Immature natural killer cell (primary cell): ENCODE data around the gene YES1. TPM values are rescaled to one million over a fixed set of nuclear protein-coding genes. Genes with fewer than 3 reads are reported as not detected.
"Not testable (repeated sequence)": the region's sequence is repeated elsewhere in the genome, so short reads cannot be mapped to it uniquely, and the experiment has no call there.

Source experiments
- DNase-seq, 3 donors: peaks; one replicate each; pipeline ENCODE4 v3.0.0; 2022; ENCODE audit warnings: mixed read lengths in 1 of 3
- H3K27ac Mint-ChIP-seq, 6 donors: one replicate each; pipeline ENCODE4 v1.8.0; 2020; ENCODE audit warnings: mixed read lengths in 6 of 6, mild to moderate bottlenecking in 5 of 6, inconsistent platforms in 4 of 6, moderate library complexity in 3 of 6
- H3K27me3 Mint-ChIP-seq, 3 donors: one replicate each; pipeline ENCODE4 v1.8.0; 2020 to 2021; ENCODE audit warnings: low read depth in 3 of 3, mild to moderate bottlenecking in 3 of 3, mixed read lengths in 3 of 3, moderate library complexity in 3 of 3, inconsistent platforms in 1 of 3
- H3K36me3 Mint-ChIP-seq, 3 donors: one replicate each; pipeline ENCODE4 v1.8.0; 2020; ENCODE audit warnings: mixed read lengths in 3 of 3, inconsistent platforms in 2 of 3, mild to moderate bottlenecking in 2 of 3
- H3K4me1 Mint-ChIP-seq, 2 donors: one replicate each; pipeline ENCODE4 v1.8.0; 2020; ENCODE audit warnings: inconsistent platforms in 2 of 2, mild to moderate bottlenecking in 2 of 2, mixed read lengths in 2 of 2, moderate library complexity in 1 of 2
- H3K4me3 Mint-ChIP-seq, 5 donors: one replicate each; pipeline ENCODE4 v1.8.0; 2020; ENCODE audit warnings: mild to moderate bottlenecking in 5 of 5, mixed read lengths in 5 of 5, inconsistent platforms in 3 of 5, moderate library complexity in 3 of 5
- H3K9me3 Mint-ChIP-seq, 6 donors: one replicate each; pipeline ENCODE4 v1.8.0; 2020; ENCODE audit warnings: mild to moderate bottlenecking in 6 of 6, mixed read lengths in 6 of 6, inconsistent platforms in 4 of 6, moderate library complexity in 3 of 6
- polyA plus RNA-seq, 3 donors: library from polyadenylated mRNA; unstranded; fragments of 300-500 nt; fragmentation: Illumina TruSeq; gene quantifications; one replicate each; pipeline ENCODE4 v1.2.3, GENCODE V29; 2021

Gene YES1
- polyA plus RNA-seq, 3 donors from 2014 or later, result 2.0 to 11.6 (median 7.0) TPM

DNA sequence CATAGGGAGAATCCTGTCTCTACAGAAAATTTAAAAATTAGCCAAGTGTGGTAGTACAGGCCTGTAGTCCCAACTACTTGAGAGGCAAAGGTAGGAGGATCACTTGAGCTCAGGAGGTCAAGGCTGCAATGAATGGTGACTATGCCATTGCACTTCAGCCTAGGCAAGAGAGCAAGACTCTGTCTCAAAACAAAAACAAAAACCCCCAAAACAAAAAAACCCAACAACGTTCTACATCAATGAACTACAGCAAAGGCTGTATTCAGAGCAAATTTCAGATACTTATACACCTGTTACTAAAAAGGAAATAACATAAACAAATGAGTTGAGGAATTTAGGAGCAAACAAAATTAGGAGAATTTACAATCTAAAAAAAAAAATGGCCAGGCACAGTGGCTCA is 22.6 kb downstream of the YES1 start:
- no peak for DNase-seq
- Mint-ChIP-seq H3K4me1 (peaks cover 70 to 83% of the 10 kb centered on the region in 2 donors), H3K4me3 (peak overlapping the region in 2 of 5 donors; percentile 6 to 26), H3K27ac (peak overlapping the region in 3 of 6 donors; percentile 24 to 53 (median 49)), H3K36me3 (no peaks in the 10 kb centered on the region), H3K9me3 (no peaks in the 10 kb centered on the region), H3K27me3 (peaks cover 0 to 4% (median 0%) of the 10 kb centered on the region in 3 donors)

GRCh38 chr18:785242-785641 is 26.8 kb downstream of the YES1 start:
- DNase-seq, result no peak
- Mint-ChIP-seq H3K36me3 (no peaks in the 10 kb centered on the region), H3K4me1 (peaks cover 72 to 85% of the 10 kb centered on the region in 2 donors), H3K9me3 (no peaks in the 10 kb centered on the region), H3K4me3 (peak overlapping the region in 3 of 5 donors; percentile 7 to 26 (median 11)), H3K27me3 (peaks cover 0 to 4% (median 0%) of the 10 kb centered on the region in 3 donors), H3K27ac (peak overlapping the region in 5 of 6 donors; percentile 9 to 62 (median 51))

GRCh38 chr18:784470-785172 is 27.4 kb downstream of the YES1 start:
- Mint-ChIP-seq H3K27me3 (peaks cover 0 to 4% (median 0%) of the 10 kb centered on the region in 3 donors), H3K4me1 (peaks cover 75 to 88% of the 10 kb centered on the region in 2 donors), H3K9me3 (no peaks in the 10 kb centered on the region), H3K4me3 (peak overlapping the region in 3 of 5 donors; percentile 7 to 33 (median 17)), H3K27ac (peak overlapping the region in 4 of 6 donors; percentile 13 to 62 (median 37)), H3K36me3 (no peaks in the 10 kb centered on the region)
- DNase-seq, result no peak

- Mint-ChIP-seq H3K4me1 (peaks cover 85 to 96% of the 10 kb centered on the region in 2 donors), H3K27ac (peak overlapping the region in 5 of 6 donors; percentile 7 to 76 (median 37))
Observed at GRCh38 chr18:778194-778927, 33.7 kb downstream of the YES1 start.

DNA sequence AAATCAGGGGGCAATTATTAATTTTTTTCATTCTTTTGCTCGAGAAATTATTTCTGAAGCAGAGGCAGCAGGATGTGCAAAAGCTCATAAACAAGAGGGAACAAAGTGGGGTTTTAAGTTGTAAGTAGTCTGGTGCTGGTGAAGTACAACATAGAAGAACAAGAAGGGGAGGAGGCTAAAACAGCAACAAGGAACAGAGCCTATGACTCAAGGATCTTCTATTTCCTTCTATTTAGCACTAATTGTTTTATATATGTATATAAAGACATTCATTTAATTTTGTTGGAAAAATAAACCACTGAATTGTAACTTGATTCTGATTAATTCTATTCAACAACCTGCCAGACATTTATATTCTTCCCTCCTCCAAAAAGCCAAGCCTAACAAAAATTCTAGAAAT is 35.0 kb downstream of the YES1 start:
- peaks cover 0 to 7% (median 3%) of the 10 kb centered on the region in 3 donors for H3K36me3 Mint-ChIP-seq
- no peak for DNase-seq
- peaks cover 90 to 96% of the 10 kb centered on the region in 2 donors for H3K4me1 Mint-ChIP-seq
- H3K27ac Mint-ChIP-seq, result peak overlapping the region in 5 of 6 donors; percentile 2 to 51 (median 12)
- H3K9me3 Mint-ChIP-seq, result no peaks in the 10 kb centered on the region
- peaks cover 0 to 5% (median 5%) of the 10 kb centered on the region in 3 donors for H3K27me3 Mint-ChIP-seq
- H3K4me3 Mint-ChIP-seq, result no peak overlapping the region

More at GRCh38 chr18:778194-778927, 33.7 kb downstream of the YES1 start:
- Mint-ChIP-seq H3K36me3 (peaks cover 0 to 7% (median 3%) of the 10 kb centered on the region in 3 donors), H3K27me3 (peaks cover 0 to 5% (median 3%) of the 10 kb centered on the region in 3 donors), H3K4me3 (peak overlapping the region in 1 of 5 donors; percentile 28), H3K9me3 (no peaks in the 10 kb centered on the region)
- no peak for DNase-seq

GRCh38 chr18:776044-776443 is 36.0 kb downstream of the YES1 start:
- not testable (repeated sequence) for DNase-seq, H3K36me3 Mint-ChIP-seq, H3K9me3 Mint-ChIP-seq, H3K4me3 Mint-ChIP-seq
- Mint-ChIP-seq H3K4me1 (peaks cover 88 to 93% of the 10 kb centered on the region in 2 donors), H3K27me3 (peaks cover 0 to 11% (median 5%) of the 10 kb centered on the region in 3 donors), H3K27ac (peak overlapping the region in 3 of 6 donors; percentile 12 to 55 (median 38))

DNA sequence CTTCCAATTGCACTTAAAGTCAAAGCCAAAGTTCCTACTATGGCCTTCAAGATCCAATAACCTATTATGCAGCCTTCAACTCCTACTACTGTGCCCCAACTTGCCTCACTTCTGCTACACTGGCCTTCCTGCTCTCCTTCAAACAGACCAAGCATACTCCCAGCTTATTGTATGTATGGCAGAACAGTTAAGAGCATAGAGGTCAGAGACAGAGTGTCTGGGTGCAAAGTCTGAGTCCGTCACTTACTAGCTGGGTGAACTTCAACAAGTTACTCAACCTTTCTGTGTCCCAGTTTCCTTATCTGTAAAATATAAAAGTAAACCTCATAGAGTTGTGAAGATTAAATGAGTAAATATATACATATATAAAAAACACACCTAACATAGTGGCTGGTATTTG is 37.2 kb downstream of the YES1 start:
- H3K27ac Mint-ChIP-seq, result peak overlapping the region in 5 of 6 donors; percentile 32 to 59 (median 45)
- H3K27me3 Mint-ChIP-seq, result peaks cover 0 to 11% (median 5%) of the 10 kb centered on the region in 3 donors
- no peaks in the 10 kb centered on the region for H3K9me3 Mint-ChIP-seq
- peaks cover 85 to 92% of the 10 kb centered on the region in 2 donors for H3K4me1 Mint-ChIP-seq
- peaks cover 0 to 7% (median 3%) of the 10 kb centered on the region in 3 donors for H3K36me3 Mint-ChIP-seq
- no peak overlapping the region for H3K4me3 Mint-ChIP-seq
- no peak for DNase-seq

GRCh38 chr18:773980-774624 is 37.9 kb downstream of the YES1 start:
- no peaks in the 10 kb centered on the region for H3K9me3 Mint-ChIP-seq
- H3K4me3 Mint-ChIP-seq, result peak overlapping the region in 1 of 5 donors; percentile 26
- DNase-seq, result no peak
- peaks cover 83 to 91% of the 10 kb centered on the region in 2 donors for H3K4me1 Mint-ChIP-seq
- H3K27me3 Mint-ChIP-seq, result peaks cover 0 to 14% (median 5%) of the 10 kb centered on the region in 3 donors
- peaks cover 0 to 7% (median 3%) of the 10 kb centered on the region in 3 donors for H3K36me3 Mint-ChIP-seq
- H3K27ac Mint-ChIP-seq, result peak overlapping the region; percentile 29 to 59 (median 44)

- Mint-ChIP-seq H3K4me3 (no peak overlapping the region), H3K9me3 (no peaks in the 10 kb centered on the region), H3K36me3 (peaks cover 0 to 7% (median 3%) of the 10 kb centered on the region in 3 donors), H3K27ac (peak overlapping the region in 5 of 6 donors; percentile 5 to 59 (median 31)), H3K4me1 (peaks cover 71 to 89% of the 10 kb centered on the region in 2 donors), H3K27me3 (peaks cover 0 to 10% (median 5%) of the 10 kb centered on the region in 3 donors)
- no peak for DNase-seq
Observed at GRCh38 chr18:770583-770961, 41.5 kb downstream of the YES1 start.

- H3K4me1 Mint-ChIP-seq, result peaks cover 65 to 85% of the 10 kb centered on the region in 2 donors
- no peak overlapping the region for H3K4me3 Mint-ChIP-seq
- no peaks in the 10 kb centered on the region for H3K9me3 Mint-ChIP-seq
- no peak for DNase-seq
- peak overlapping the region in 3 of 6 donors; percentile 4 to 69 (median 40) for H3K27ac Mint-ChIP-seq
- H3K27me3 Mint-ChIP-seq, result peaks cover under 1 to 10% (median 4%) of the 10 kb centered on the region in 3 donors
- no peaks in the 10 kb centered on the region for H3K36me3 Mint-ChIP-seq
Observed at GRCh38 chr18:767961-768360, 44.1 kb downstream of the YES1 start.

DNA sequence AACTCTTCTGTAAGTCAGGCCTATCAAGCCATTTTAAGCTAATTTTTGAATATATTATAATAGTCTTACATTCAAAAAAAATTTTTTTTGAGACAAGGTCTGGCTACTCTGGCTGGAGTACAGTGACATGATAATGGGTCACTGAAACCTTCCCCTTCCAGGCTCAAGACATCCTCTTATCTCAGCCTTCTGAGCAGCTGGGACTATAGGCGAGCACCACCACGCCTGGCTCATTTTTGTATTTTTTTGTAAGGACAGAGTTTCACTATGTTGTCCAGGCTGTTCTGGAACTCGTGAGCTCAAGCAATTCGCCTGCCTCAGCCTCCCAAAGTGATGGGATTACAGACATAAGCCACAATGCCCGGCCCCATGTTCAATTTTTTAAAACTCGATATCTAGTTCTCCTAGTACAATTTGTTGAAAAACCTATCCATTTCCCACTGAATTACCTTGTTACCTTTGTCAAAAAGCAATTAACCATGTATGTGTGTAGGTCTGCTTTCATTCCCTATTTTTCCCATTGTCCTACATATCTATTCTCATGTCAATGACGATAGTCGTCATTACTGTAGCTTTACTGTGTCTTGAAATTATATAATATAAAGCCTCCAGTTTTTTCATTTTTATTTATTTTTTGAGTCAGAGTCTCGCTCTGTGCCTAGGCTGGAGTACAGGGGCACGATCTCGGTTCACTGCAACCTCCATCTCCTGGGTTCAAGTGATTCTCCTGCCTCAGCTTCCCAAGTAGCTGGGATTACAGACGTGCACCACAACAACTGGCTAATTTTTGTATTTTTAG is 44.8 kb downstream of the YES1 start:
- no peak for DNase-seq
- H3K4me3 Mint-ChIP-seq, result no peak overlapping the region
- peaks cover 2 to 10% (median 4%) of the 10 kb centered on the region in 3 donors for H3K27me3 Mint-ChIP-seq
- H3K27ac Mint-ChIP-seq, result peak overlapping the region in 5 of 6 donors; percentile 19 to 69 (median 40)
- no peaks in the 10 kb centered on the region for H3K9me3 Mint-ChIP-seq
- peaks cover 66 to 85% of the 10 kb centered on the region in 2 donors for H3K4me1 Mint-ChIP-seq
- no peaks in the 10 kb centered on the region for H3K36me3 Mint-ChIP-seq

GRCh38 chr18:766550-766860 is 45.5 kb downstream of the YES1 start:
- DNase-seq, result no peak
- peaks cover 65 to 89% of the 10 kb centered on the region in 2 donors for H3K4me1 Mint-ChIP-seq
- peak overlapping the region in 3 of 6 donors; percentile 26 to 71 (median 54) for H3K27ac Mint-ChIP-seq

More at GRCh38 chr18:766550-766860, 45.5 kb downstream of the YES1 start:
- H3K36me3 Mint-ChIP-seq, result no peaks in the 10 kb centered on the region
- no peak overlapping the region for H3K4me3 Mint-ChIP-seq
- peaks cover 2 to 4% (median 4%) of the 10 kb centered on the region in 3 donors for H3K27me3 Mint-ChIP-seq
- H3K9me3 Mint-ChIP-seq, result no peaks in the 10 kb centered on the region
